ENCODE measurements around the gene CEP85. TPM values are rescaled to one million over a fixed set of nuclear protein-coding genes. Genes with fewer than 3 reads are reported as not detected.

Gene CEP85
- total and polyA plus RNA-seq, 2 of the 13 experiments (the other 11 are each of a cell fraction or from before 2014, with no cell fraction given): 16.1 to 26.7 TPM

GRCh38 chr1:26237230-26237966, 3.4 kb downstream of the CEP85 start (continued):
- TF ChIP-seq, protein P1, sequence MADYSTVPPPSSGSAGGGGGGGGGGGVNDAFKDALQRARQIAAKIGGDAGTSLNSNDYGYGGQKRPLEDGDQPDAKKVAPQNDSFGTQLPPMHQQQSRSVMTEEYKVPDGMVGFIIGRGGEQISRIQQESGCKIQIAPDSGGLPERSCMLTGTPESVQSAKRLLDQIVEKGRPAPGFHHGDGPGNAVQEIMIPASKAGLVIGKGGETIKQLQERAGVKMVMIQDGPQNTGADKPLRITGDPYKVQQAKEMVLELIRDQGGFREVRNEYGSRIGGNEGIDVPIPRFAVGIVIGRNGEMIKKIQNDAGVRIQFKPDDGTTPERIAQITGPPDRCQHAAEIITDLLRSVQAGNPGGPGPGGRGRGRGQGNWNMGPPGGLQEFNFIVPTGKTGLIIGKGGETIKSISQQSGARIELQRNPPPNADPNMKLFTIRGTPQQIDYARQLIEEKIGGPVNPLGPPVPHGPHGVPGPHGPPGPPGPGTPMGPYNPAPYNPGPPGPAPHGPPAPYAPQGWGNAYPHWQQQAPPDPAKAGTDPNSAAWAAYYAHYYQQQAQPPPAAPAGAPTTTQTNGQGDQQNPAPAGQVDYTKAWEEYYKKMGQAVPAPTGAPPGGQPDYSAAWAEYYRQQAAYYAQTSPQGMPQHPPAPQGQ (CRISPR knock-in tag; IDR thresholded peaks at IDR 0.05; ENCODE audit: borderline replicate concordance): no peak
- TF ChIP-seq U2AF2 (IDR thresholded peaks at IDR 0.05; ENCODE audit: low read depth, low read length) (no peak), TMF1 (CRISPR knock-in tag; IDR thresholded peaks at IDR 0.05; ENCODE audit: low read depth) (no peak), NRL (CRISPR knock-in tag; IDR thresholded peaks at IDR 0.05; ENCODE audit: borderline replicate concordance) (no peak), NPAS2 (CRISPR knock-in tag; IDR thresholded peaks at IDR 0.05; ENCODE audit: borderline replicate concordance) (no peak), SP140L (CRISPR knock-in tag; IDR thresholded peaks at IDR 0.05; ENCODE audit: borderline replicate concordance) (no peak), BATF2 (CRISPR knock-in tag; IDR thresholded peaks at IDR 0.05) (no peak), ZFP41 (CRISPR knock-in tag; IDR thresholded peaks at IDR 0.05; ENCODE audit: borderline replicate concordance) (no peak), ARNT (IDR thresholded peaks at IDR 0.05) (no peak), DNMT3B (CRISPR knock-in tag; conservative IDR thresholded peaks at IDR 0.05) (no peak), RFX3 (CRISPR knock-in tag; IDR thresholded peaks at IDR 0.05) (no peak), PRDM15 (CRISPR knock-in tag; IDR thresholded peaks at IDR 0.05) (no peak), MTERF4 (CRISPR knock-in tag; IDR thresholded peaks at IDR 0.05) (no peak), HNRNPK (IDR thresholded peaks at IDR 0.05; ENCODE audit: low read depth, low read length, poor library complexity, severe bottlenecking) (no peak), ZNF430 (CRISPR knock-in tag; IDR thresholded peaks at IDR 0.05) (no peak)
- TF ChIP-seq, protein P2, sequence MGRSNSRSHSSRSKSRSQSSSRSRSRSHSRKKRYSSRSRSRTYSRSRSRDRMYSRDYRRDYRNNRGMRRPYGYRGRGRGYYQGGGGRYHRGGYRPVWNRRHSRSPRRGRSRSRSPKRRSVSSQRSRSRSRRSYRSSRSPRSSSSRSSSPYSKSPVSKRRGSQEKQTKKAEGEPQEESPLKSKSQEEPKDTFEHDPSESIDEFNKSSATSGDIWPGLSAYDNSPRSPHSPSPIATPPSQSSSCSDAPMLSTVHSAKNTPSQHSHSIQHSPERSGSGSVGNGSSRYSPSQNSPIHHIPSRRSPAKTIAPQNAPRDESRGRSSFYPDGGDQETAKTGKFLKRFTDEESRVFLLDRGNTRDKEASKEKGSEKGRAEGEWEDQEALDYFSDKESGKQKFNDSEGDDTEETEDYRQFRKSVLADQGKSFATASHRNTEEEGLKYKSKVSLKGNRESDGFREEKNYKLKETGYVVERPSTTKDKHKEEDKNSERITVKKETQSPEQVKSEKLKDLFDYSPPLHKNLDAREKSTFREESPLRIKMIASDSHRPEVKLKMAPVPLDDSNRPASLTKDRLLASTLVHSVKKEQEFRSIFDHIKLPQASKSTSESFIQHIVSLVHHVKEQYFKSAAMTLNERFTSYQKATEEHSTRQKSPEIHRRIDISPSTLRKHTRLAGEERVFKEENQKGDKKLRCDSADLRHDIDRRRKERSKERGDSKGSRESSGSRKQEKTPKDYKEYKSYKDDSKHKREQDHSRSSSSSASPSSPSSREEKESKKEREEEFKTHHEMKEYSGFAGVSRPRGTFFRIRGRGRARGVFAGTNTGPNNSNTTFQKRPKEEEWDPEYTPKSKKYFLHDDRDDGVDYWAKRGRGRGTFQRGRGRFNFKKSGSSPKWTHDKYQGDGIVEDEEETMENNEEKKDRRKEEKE (IDR thresholded peaks at IDR 0.05): no peak
- TF ChIP-seq, protein P3, sequence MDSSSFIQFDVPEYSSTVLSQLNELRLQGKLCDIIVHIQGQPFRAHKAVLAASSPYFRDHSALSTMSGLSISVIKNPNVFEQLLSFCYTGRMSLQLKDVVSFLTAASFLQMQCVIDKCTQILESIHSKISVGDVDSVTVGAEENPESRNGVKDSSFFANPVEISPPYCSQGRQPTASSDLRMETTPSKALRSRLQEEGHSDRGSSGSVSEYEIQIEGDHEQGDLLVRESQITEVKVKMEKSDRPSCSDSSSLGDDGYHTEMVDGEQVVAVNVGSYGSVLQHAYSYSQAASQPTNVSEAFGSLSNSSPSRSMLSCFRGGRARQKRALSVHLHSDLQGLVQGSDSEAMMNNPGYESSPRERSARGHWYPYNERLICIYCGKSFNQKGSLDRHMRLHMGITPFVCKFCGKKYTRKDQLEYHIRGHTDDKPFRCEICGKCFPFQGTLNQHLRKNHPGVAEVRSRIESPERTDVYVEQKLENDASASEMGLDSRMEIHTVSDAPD (CRISPR knock-in tag; IDR thresholded peaks at IDR 0.05): no peak

Data from HepG2 (cell line).